Thoracic aorta (tissue), 2 donors: Measurements from ENCODE around the gene AP4B1. TPM values are rescaled to one million over a fixed set of nuclear protein-coding genes. Genes with fewer than 3 reads are reported as not detected.

Source experiments
- ATAC-seq: fragments of 150-250 bp; one replicate; pipeline ENCODE4 v1.8.0; 2017; ENCODE audit warnings: low read depth; ENCODE audit not compliant: insufficient number of reproducible peaks, low FRiP score
- DNase-seq: peaks from one replicate; pipeline ENCODE4 v3.0.0-alpha.2; 2020; ENCODE audit warnings: low spot score
- H3K27ac ChIP-seq, 2 donors: fragments of 200-600 bp; sonication (generic); 1 replicate in 1 of 2; 2 replicates in 1 of 2; pipeline ENCODE4 v1.5.1; 2016; ENCODE audit warnings: mild to moderate bottlenecking in 2 of 2, moderate library complexity in 2 of 2
- H3K27me3 ChIP-seq: fragments of 200-600 bp; sonication (generic); replicated peaks from 2 replicates; pipeline ENCODE4 v1.6.0; 2016; ENCODE audit warnings: mild to moderate bottlenecking; ENCODE audit not compliant: insufficient read depth
- H3K36me3 ChIP-seq: fragments of 200-600 bp; sonication (generic); one replicate; pipeline ENCODE4 v1.5.1; 2016
- H3K4me1 ChIP-seq, 2 donors: fragments of 200-600 bp; sonication (generic); 1 replicate in 1 of 2; 2 replicates in 1 of 2; pipeline versions ENCODE4 v1.5.1 to v1.6.0; 2016; ENCODE audit warnings: low read depth in 2 of 2, mild to moderate bottlenecking in 1 of 2; ENCODE audit not compliant: control insufficient read depth in 1 of 2
- H3K4me3 ChIP-seq: fragments of 200-600 bp; sonication (generic); 2 replicates; pipeline ENCODE4 v1.5.1; 2016; ENCODE audit warnings: mild to moderate bottlenecking
- H3K9me3 ChIP-seq: fragments of 200-600 bp; sonication (generic); 2 replicates; pipeline ENCODE4 v1.5.1; 2016
- CTCF ChIP-seq: fragments of 200-600 bp; sonication (generic); IDR thresholded peaks from one replicate; pipeline ENCODE4 v1.5.1; 2019; ENCODE audit warnings: antibody characterized with exemption
- total RNA-seq, 2 donors: library from RNA; depleted of rRNA; stranded (reverse); fragments of >200 nt; gene quantifications; one replicate each; pipeline versions ENCODE4 v1.1.0 to v1.2.3, GENCODE V29; 2016

Gene AP4B1
- total RNA-seq, 2 donors from 2014 or later, result 7.0 to 47.2 TPM

- TF ChIP-seq CTCF, result no peak
- ATAC-seq (no peak), DNase-seq (no peak)
- Histone ChIP-seq H3K27me3 (no peaks in the 10 kb centered on the region), H3K4me1 (peaks cover 7 to 38% of the 10 kb centered on the region in 2 donors), H3K4me3 (peak overlapping the region; percentile 81), H3K27ac (peak overlapping the region; percentile 85 to 91), H3K9me3 (no peaks in the 10 kb centered on the region), H3K36me3 (peaks cover 5% of the 10 kb centered on the region)
Measured at GRCh38 chr1:113903501-113904292, 902 bp downstream of the AP4B1 start.

- no peaks in the 10 kb centered on the region for H3K27me3 ChIP-seq
- DNase-seq (no peak), ATAC-seq (no peak)
- TF ChIP-seq CTCF, result no peak
- no peak overlapping the region for H3K4me3 ChIP-seq
- no peaks in the 10 kb centered on the region for H3K9me3 ChIP-seq
- no peak overlapping the region for H3K27ac ChIP-seq
- H3K36me3 ChIP-seq, result peaks cover 5% of the 10 kb centered on the region
- H3K4me1 ChIP-seq, result peaks cover 7 to 37% of the 10 kb centered on the region in 2 donors
Measured at GRCh38 chr1:113901191-113901590, 3.4 kb downstream of the AP4B1 start.

GRCh38 chr1:113899111-113899510, 5.5 kb downstream of the AP4B1 start:
- no peak for ATAC-seq
- DNase-seq, result no peak
- H3K4me3 ChIP-seq, result no peak overlapping the region
- H3K36me3 ChIP-seq, result peaks cover 18% of the 10 kb centered on the region
- H3K9me3 ChIP-seq, result no peaks in the 10 kb centered on the region
- no peaks in the 10 kb centered on the region for H3K27me3 ChIP-seq
- H3K4me1 ChIP-seq, result peaks cover 7 to 29% of the 10 kb centered on the region in 2 donors
- H3K27ac ChIP-seq, result peak overlapping the region; percentile 43 to 70
- no peak for TF ChIP-seq CTCF

- H3K27ac ChIP-seq, result no peak overlapping the region
- peaks cover 18% of the 10 kb centered on the region for H3K36me3 ChIP-seq
- H3K4me1 ChIP-seq, result peaks cover under 1 to 21% of the 10 kb centered on the region in 2 donors
- no peak for DNase-seq
- no peaks in the 10 kb centered on the region for H3K27me3 ChIP-seq
- no peaks in the 10 kb centered on the region for H3K9me3 ChIP-seq
- H3K4me3 ChIP-seq, result no peak overlapping the region
- no peak for ATAC-seq
- TF ChIP-seq CTCF, result no peak
Measured at GRCh38 chr1:113898241-113898814, 6.3 kb downstream of the AP4B1 start.

GRCh38 chr1:113895961-113896360, 8.6 kb downstream of the AP4B1 start:
- ATAC-seq (no peak), DNase-seq (no peak)
- H3K27ac ChIP-seq, result no peak overlapping the region

More at GRCh38 chr1:113895961-113896360, 8.6 kb downstream of the AP4B1 start:
- Histone ChIP-seq H3K27me3 (no peaks in the 10 kb centered on the region), H3K4me1 (peaks cover 0 to 16% of the 10 kb centered on the region in 2 donors), H3K4me3 (no peak overlapping the region), H3K9me3 (no peaks in the 10 kb centered on the region), H3K36me3 (peaks cover 18% of the 10 kb centered on the region)
- no peak for TF ChIP-seq CTCF
